H1 (cell line): ENCODE measurements around the gene PCTP. TPM values are rescaled to one million over a fixed set of nuclear protein-coding genes. Genes with fewer than 3 reads are reported as not detected.

ENCODE experiments used
- CTCF ChIA-PET: fragments of 300-600 bp; sonication (Branson Sonifier 250); formaldehyde crosslinking; loops from one replicate; lab custom pipeline; 2021; ENCODE audit not compliant: partially characterized antibody; lab: Charles Lee
- POLR2A ChIA-PET: fragments of 300-600 bp; sonication (Branson Sonifier 250); formaldehyde crosslinking; loops from one replicate; lab custom pipeline; 2021; ENCODE audit warnings: inconsistent platforms; ENCODE audit not compliant: partially characterized antibody; lab: Charles Lee
- DNase-seq, 2 experiments: peaks; one replicate each; pipeline versions ENCODE4 v3.0.0 to v3.0.0-alpha.2; 2010 to 2022; ENCODE audit warnings: low spot score in 2 of 2, low read depth in 1 of 2, mixed read lengths in 1 of 2
- FAIRE-seq: peaks from 2 replicates; lab custom pipeline; 2011; peaks lifted over from hg19 to GRCh38; lab: Jason Lieb, UNC
- H2AFZ ChIP-seq: 2 replicates; pipeline ENCODE4 v1.8.1; 2012; ENCODE audit warnings: low read length, inconsistent platforms
- H2AK5ac ChIP-seq: 2 replicates; pipeline ENCODE4 v1.6.1; 2013; ENCODE audit warnings: low read depth, low read length
- H2BK120ac ChIP-seq: replicated peaks from 2 replicates; pipeline ENCODE3; 2013; ENCODE audit warnings: low read depth, low read length, inconsistent platforms
- H2BK12ac ChIP-seq: 2 replicates; pipeline ENCODE4 v1.6.1; 2013; ENCODE audit warnings: low read depth, low read length
- H2BK15ac ChIP-seq: 2 replicates; pipeline ENCODE4 v1.6.1; 2013; ENCODE audit warnings: low read length
- H2BK20ac ChIP-seq: 2 replicates; pipeline ENCODE4 v1.6.1; 2013; ENCODE audit warnings: low read length
- H2BK5ac ChIP-seq: 2 replicates; pipeline ENCODE4 v1.6.1; 2013; ENCODE audit warnings: low read depth, low read length
- H3K14ac ChIP-seq: 2 replicates; pipeline ENCODE4 v1.6.1; 2013; ENCODE audit warnings: inconsistent platforms; ENCODE audit not compliant: insufficient read length
- H3K18ac ChIP-seq: 2 replicates; pipeline ENCODE4 v1.6.1; 2013; ENCODE audit warnings: low read length; ENCODE audit errors: extremely low read depth
- H3K23ac ChIP-seq: 2 replicates; pipeline ENCODE4 v1.6.1; 2013; ENCODE audit warnings: inconsistent platforms; ENCODE audit not compliant: insufficient read length
- H3K23me2 ChIP-seq: 2 replicates; pipeline ENCODE4 v1.6.1; 2013; ENCODE audit warnings: low read depth, low read length
- H3K27ac ChIP-seq: 2 replicates; pipeline ENCODE4 v1.6.1; 2011; ENCODE audit warnings: low read depth, low read length, inconsistent platforms
- H3K27me3 ChIP-seq, 4 experiments: replicated peaks in 1 of 4; 1 replicate in 1 of 4; 2 replicates in 3 of 4; pipeline versions ENCODE4 v1.6.1 to v1.8.1; 2011 to 2013; ENCODE audit warnings: low read length in 3 of 4, mild to moderate bottlenecking in 3 of 4, inconsistent platforms in 2 of 4, mixed read lengths in 2 of 4, moderate library complexity in 1 of 4; ENCODE audit not compliant: control insufficient read depth in 3 of 4, insufficient read depth in 3 of 4; ENCODE audit errors: extremely low read depth in 1 of 4
- H3K36me3 ChIP-seq, 4 experiments: 2 replicates each; pipeline versions ENCODE4 v1.6.1 to v1.8.1; 2011 to 2013; ENCODE audit warnings: mild to moderate bottlenecking in 4 of 4, low read length in 3 of 4, moderate library complexity in 2 of 4, control low read depth in 1 of 4, inconsistent platforms in 1 of 4; ENCODE audit not compliant: insufficient read depth in 4 of 4, control insufficient read depth in 2 of 4
- H3K4ac ChIP-seq: replicated peaks from 2 replicates; pipeline ENCODE3; 2013; ENCODE audit warnings: low read length, low read depth, mixed read lengths, inconsistent platforms; ENCODE audit not compliant: insufficient read length
- H3K4me1 ChIP-seq, 4 experiments: replicated peaks in 1 of 4; 1 replicate in 1 of 4; 2 replicates in 3 of 4; pipeline versions ENCODE4 v1.6.1 to v1.8.1; 2011 to 2013; ENCODE audit warnings: low read length in 3 of 4, inconsistent platforms in 2 of 4, mixed read lengths in 1 of 4; ENCODE audit not compliant: insufficient read depth in 4 of 4, control insufficient read depth in 3 of 4
- H3K4me2 ChIP-seq, 2 experiments: 2 replicates each; pipeline versions ENCODE4 v1.6.1 to v1.8.1; 2011 to 2013; ENCODE audit warnings: low read depth in 2 of 2, low read length in 2 of 2, control low read depth in 1 of 2, inconsistent platforms in 1 of 2, mild to moderate bottlenecking in 1 of 2; ENCODE audit not compliant: insufficient read depth in 1 of 2
- H3K4me3 ChIP-seq, 4 experiments: fragments of 200-600, 300-600 bp in 1 of 4; sonication (generic), shearing (Covaris generic), sonication (Bioruptor Twin) in 1 of 4; 2 replicates each; pipeline versions ENCODE4 v1.5.1 to v1.8.1; 2011 to 2016; ENCODE audit warnings: low read length in 4 of 4, low read depth in 3 of 4, control low read depth in 2 of 4, inconsistent platforms in 2 of 4, mild to moderate bottlenecking in 2 of 4, mixed read lengths in 1 of 4, moderate library complexity in 1 of 4; ENCODE audit not compliant: insufficient read depth in 2 of 4; ENCODE audit errors: extremely low read depth in 1 of 4
- H3K56ac ChIP-seq: replicated peaks from 2 replicates; pipeline ENCODE3; 2013; ENCODE audit warnings: low read depth, mild to moderate bottlenecking, mixed read lengths, low read length, inconsistent platforms; ENCODE audit not compliant: insufficient read length
- H3K79me1 ChIP-seq: 2 replicates; pipeline ENCODE4 v1.6.1; 2013; ENCODE audit warnings: low read depth, low read length, control low read depth
- H3K79me2 ChIP-seq, 2 experiments: 2 replicates each; pipeline versions ENCODE4 v1.6.1 to v1.8.1; 2012 to 2013; ENCODE audit warnings: low read length in 2 of 2, mild to moderate bottlenecking in 2 of 2, inconsistent platforms in 1 of 2; ENCODE audit not compliant: insufficient read depth in 2 of 2, control insufficient read depth in 1 of 2
- H3K9ac ChIP-seq, 4 experiments: replicated peaks in 1 of 4; 1 replicate in 1 of 4; 2 replicates in 3 of 4; pipeline versions ENCODE4 v1.6.1 to v1.8.1; 2011 to 2013; ENCODE audit warnings: low read depth in 3 of 4, low read length in 3 of 4, control low read depth in 2 of 4, mild to moderate bottlenecking in 2 of 4, moderate library complexity in 2 of 4, inconsistent platforms in 1 of 4; ENCODE audit errors: extremely low read depth in 1 of 4
- H3K9me3 ChIP-seq, 2 experiments: 2 replicates each; pipeline versions ENCODE4 v1.6.1 to v1.8.1; 2012 to 2013; ENCODE audit warnings: mild to moderate bottlenecking in 2 of 2, moderate library complexity in 2 of 2, control low read depth in 1 of 2, inconsistent platforms in 1 of 2, low read depth in 1 of 2, low read length in 1 of 2, mixed read lengths in 1 of 2; ENCODE audit not compliant: insufficient read depth in 2 of 2
- H4K20me1 ChIP-seq, 2 experiments: replicated peaks in 1 of 2; 2 replicates each; pipeline versions ENCODE3 to v1.8.1; 2011 to 2013; ENCODE audit warnings: inconsistent platforms in 2 of 2, low read length in 2 of 2, mild to moderate bottlenecking in 1 of 2; ENCODE audit not compliant: insufficient read depth in 2 of 2, control insufficient read depth in 1 of 2
- H4K5ac ChIP-seq: 2 replicates; pipeline ENCODE4 v1.6.1; 2013; ENCODE audit warnings: low read length, low read depth, mixed read lengths, inconsistent platforms; ENCODE audit not compliant: insufficient read length
- H4K8ac ChIP-seq: 2 replicates; pipeline ENCODE4 v1.8.0; 2013; ENCODE audit warnings: mild to moderate bottlenecking, moderate library complexity, low read length, inconsistent platforms; ENCODE audit not compliant: insufficient read depth; ENCODE audit errors: extremely low read depth
- H4K91ac ChIP-seq: replicated peaks from 2 replicates; pipeline ENCODE3; 2013; ENCODE audit warnings: low read length, mixed read lengths, inconsistent platforms; ENCODE audit not compliant: insufficient read length
- ATF3 ChIP-seq: IDR thresholded peaks from 2 replicates; pipeline ENCODE4 v1.6.1; 2011; ENCODE audit warnings: low read depth, mild to moderate bottlenecking, low read length; ENCODE audit not compliant: insufficient read depth
- CHD1 ChIP-seq: IDR thresholded peaks from 2 replicates; pipeline ENCODE4 v1.6.1; 2012; ENCODE audit warnings: low read depth, low read length, improper control_type of control experiment
- CHD2 ChIP-seq: IDR thresholded peaks from 2 replicates; pipeline ENCODE4 v1.6.1; 2012; ENCODE audit warnings: low read length, improper control_type of control experiment
- HDAC2 ChIP-seq, 2 experiments: fragments of 300-600 bp in 1 of 2; sonication (generic) in 1 of 2; IDR thresholded peaks; 2 replicates each; pipeline ENCODE4 v1.6.1; 2011 to 2012; ENCODE audit warnings: low read depth in 2 of 2, low read length in 2 of 2, mild to moderate bottlenecking in 2 of 2, moderate library complexity in 2 of 2, borderline replicate concordance in 1 of 2, inconsistent platforms in 1 of 2
- JUN ChIP-seq: IDR thresholded peaks from 2 replicates; pipeline ENCODE4 v1.6.1; 2011; ENCODE audit warnings: low read depth, mild to moderate bottlenecking, improper control_type of control experiment, low read length
- JUND ChIP-seq: IDR thresholded peaks from 2 replicates; pipeline ENCODE4 v1.6.1; 2011; ENCODE audit warnings: mild to moderate bottlenecking, improper control_type of control experiment, low read length
- NANOG ChIP-seq: IDR thresholded peaks from 2 replicates; pipeline ENCODE4 v1.6.1; 2011; ENCODE audit warnings: low read length, low read depth, mild to moderate bottlenecking, inconsistent platforms; ENCODE audit not compliant: insufficient read depth, poor library complexity, severe bottlenecking
- POLR2A ChIP-seq, 2 experiments: IDR thresholded peaks; 1 replicate in 1 of 2; 2 replicates in 1 of 2; pipeline ENCODE4 v1.6.1; 2011; ENCODE audit warnings: low read depth in 2 of 2, low read length in 2 of 2, mild to moderate bottlenecking in 2 of 2; ENCODE audit errors: control extremely low read depth in 1 of 2
- RBBP5 ChIP-seq: IDR thresholded peaks from 2 replicates; pipeline ENCODE4 v1.7.1; 2012; ENCODE audit warnings: low read depth, mild to moderate bottlenecking, inconsistent platforms, low read length, moderate library complexity, borderline replicate concordance
- SIX5 ChIP-seq: IDR thresholded peaks from 2 replicates; pipeline ENCODE4 v1.6.1; 2011; ENCODE audit warnings: mild to moderate bottlenecking, low read depth, low read length
- SP2 ChIP-seq: IDR thresholded peaks from 2 replicates; pipeline ENCODE4 v1.6.1; 2012; ENCODE audit warnings: mild to moderate bottlenecking, low read length, inconsistent platforms
- SRF ChIP-seq: IDR thresholded peaks from 2 replicates; pipeline ENCODE4 v1.6.1; 2011; ENCODE audit warnings: mild to moderate bottlenecking, low read depth, low read length, moderate library complexity
- WGBS, 2 experiments: shearing (Covaris generic) in 1 of 2; methylation state at CpG; one replicate each; pipeline versions ENCODE4 v1.1.6 to v1.1.7; 2013 to 2015; ENCODE audit warnings: low lambda C conversion rate in 2 of 2, mixed read lengths in 2 of 2, inconsistent platforms in 1 of 2, low coverage in 1 of 2, missing lambda C conversion rate in 1 of 2; ENCODE audit not compliant: insufficient replicate concordance in 2 of 2, insufficient coverage in 1 of 2, insufficient read length in 1 of 2; ENCODE audit errors: extremely low coverage in 1 of 2, missing lambda C conversion rate in 1 of 2; 5-methylcytosine and 5-hydroxymethylcytosine counted together
- polyA plus RNA-seq, 7 experiments: library from polyadenylated mRNA; depleted of rRNA in 3 of 7; stranded (reverse) in 5 of 7; unstranded in 2 of 7; fragments of >200 nt in 5 of 7; fragments of 200-250 nt in 2 of 7; gene quantifications; 1 replicate in 5 of 7; 2 replicates in 1 of 7; 4 replicates in 1 of 7; pipeline versions ENCODE4 v1.2.1 to v1.2.3, GENCODE V29; 2011 to 2013; ENCODE audit warnings: missing spikeins in 2 of 7, mixed read lengths in 2 of 7
- total RNA-seq: library from RNA; stranded (reverse); fragmentation: NEBNext Ultra II Directional; extraction: Animal tissue kit (Norgen Biotek cat#: 25700); gene quantifications from 2 replicates; pipeline ENCODE4 v1.2.1, GENCODE V29; 2021

Gene PCTP
- total and polyA plus RNA-seq, 2 of the 8 experiments (the other 6 are each of a cell fraction or from before 2014, with no cell fraction given), result 14.1 to 14.6 TPM

DNA sequence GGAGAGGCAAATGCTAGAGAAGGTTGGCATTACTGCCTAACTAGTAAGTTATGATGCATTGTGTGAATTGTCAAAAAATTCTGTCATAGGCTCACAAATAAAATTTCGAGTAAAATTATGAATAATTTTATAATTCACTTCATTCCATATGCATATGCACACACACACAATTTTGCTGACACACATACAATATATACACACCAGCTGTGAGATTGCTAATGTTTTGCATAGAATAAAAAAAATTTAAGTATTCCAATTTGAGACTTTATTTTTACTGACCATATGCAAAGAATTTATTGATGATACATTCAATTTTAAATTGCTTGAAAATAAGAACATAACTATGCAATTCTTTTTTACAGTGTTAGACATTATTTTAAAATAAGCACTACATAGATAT is 21.4 kb upstream of the PCTP start:
- 100% methylated on average over 1 of the region's 1 CpG; no CpG with 5 or more reads in 1 of the 2 experiments for WGBS, 2 experiments
- H3K56ac ChIP-seq, result no peak overlapping the region
- H3K9ac ChIP-seq, result no peak overlapping the region
- no peak overlapping the region for H4K5ac ChIP-seq
- H3K27me3 ChIP-seq, result no peaks in the 10 kb centered on the region
- ChIA-PET CTCF (interaction anchor here (0.6 to 1.4 kb wide), 7 partner anchors 9 to 202 kb away, joined by 3 to 4 read pairs (median 3); no protein-coding TSS in a partner anchor), POLR2A (no interaction called here)
- H3K79me1 ChIP-seq, result no peaks in the 10 kb centered on the region
- no peak overlapping the region for H4K91ac ChIP-seq
- no peaks in the 10 kb centered on the region; the same call in 1 of the 2 replicates for H3K23me2 ChIP-seq
- no peak overlapping the region for H4K8ac ChIP-seq
- no peaks in the 10 kb centered on the region for H3K79me2 ChIP-seq
- FAIRE-seq, result no peak
- no peak for DNase-seq
- no peak overlapping the region for H2BK20ac ChIP-seq
- no peaks in the 10 kb centered on the region for H4K20me1 ChIP-seq
- no peak overlapping the region for H2BK120ac ChIP-seq
- H3K4me1 ChIP-seq, result peaks cover 1 to 20% (median 15%) of the 10 kb centered on the region in 4 experiments; a peak in 4 of 7 replicates
- H2AK5ac ChIP-seq, result no peak overlapping the region
- H3K23ac ChIP-seq, result no peak overlapping the region
- no peaks in the 10 kb centered on the region for H3K36me3 ChIP-seq
- no peak overlapping the region for H2BK15ac ChIP-seq
- H3K27ac ChIP-seq, result no peak overlapping the region
- H3K18ac ChIP-seq, result no peak overlapping the region; the same call in 1 of the 2 replicates
- no peaks in the 10 kb centered on the region for H3K9me3 ChIP-seq
- no peak overlapping the region for H2BK12ac ChIP-seq
- no peak overlapping the region for H3K4ac ChIP-seq
- no peak overlapping the region for H2BK5ac ChIP-seq
- H2AFZ ChIP-seq, result no peak overlapping the region
- H3K4me3 ChIP-seq, result no peak overlapping the region
- H3K4me2 ChIP-seq, result no peak overlapping the region
- TF ChIP-seq SP2 (no peak), SRF (no peak), CHD1 (no peak), NANOG (no peak), ATF3 (no peak), RBBP5 (no peak), JUND (no peak), POLR2A (IDR thresholded peaks at IDR 0.05; ENCODE audit: control extremely low read depth in 1 of 2, low read depth in 2 of 2, low read length in 2 of 2) (no peak), HDAC2 (IDR thresholded peaks at IDR 0.05; ENCODE audit: borderline replicate concordance in 1 of 2, low read depth in 2 of 2, low read length in 2 of 2) (no peak), SIX5 (no peak), JUN (no peak), CHD2 (no peak)
- H3K14ac ChIP-seq, result no peak overlapping the region
